HG03108 (cell line): ENCODE results near the gene BRMS1L.
"Not testable (repeated sequence)": the region's sequence is repeated elsewhere in the genome, so short reads cannot be mapped to it uniquely, and the experiment has no call there.

Experiments used
- ATAC-seq: cut with Tn5 transposase; IDR thresholded peaks from one replicate; pipeline ENCODE4 v1.9.1; 2021; ENCODE audit warnings: moderate library complexity; ENCODE audit not compliant: unreplicated experiment

Gene BRMS1L

GRCh38 chr14:35826218-35826951 is at the start of gene BRMS1L:
BRMS1L (plus strand) TSS chr14:35826338; CDS start chr14:35826517, 179 bp downstream.
- peak; percentile 96 for ATAC-seq

DNA sequence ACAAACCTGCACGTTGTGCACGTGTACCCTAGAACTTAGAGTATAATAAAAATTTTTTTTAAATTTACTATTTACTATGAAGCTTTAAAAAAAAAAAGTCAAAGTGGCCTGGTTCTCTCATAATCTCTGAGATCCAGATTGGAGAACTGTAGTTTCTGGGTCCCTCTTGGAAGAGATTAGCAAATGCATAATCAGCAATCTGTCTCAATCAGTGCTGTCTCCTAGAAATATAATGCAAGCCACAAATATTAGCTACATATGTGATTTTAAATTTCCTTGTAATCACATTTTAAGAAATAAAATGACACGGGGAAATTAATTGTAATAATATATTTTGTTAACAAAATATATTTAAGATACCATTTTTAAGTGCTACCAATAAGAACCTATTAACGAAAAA is 49.3 kb upstream of the BRMS1L start:
- no peak for ATAC-seq

DNA sequence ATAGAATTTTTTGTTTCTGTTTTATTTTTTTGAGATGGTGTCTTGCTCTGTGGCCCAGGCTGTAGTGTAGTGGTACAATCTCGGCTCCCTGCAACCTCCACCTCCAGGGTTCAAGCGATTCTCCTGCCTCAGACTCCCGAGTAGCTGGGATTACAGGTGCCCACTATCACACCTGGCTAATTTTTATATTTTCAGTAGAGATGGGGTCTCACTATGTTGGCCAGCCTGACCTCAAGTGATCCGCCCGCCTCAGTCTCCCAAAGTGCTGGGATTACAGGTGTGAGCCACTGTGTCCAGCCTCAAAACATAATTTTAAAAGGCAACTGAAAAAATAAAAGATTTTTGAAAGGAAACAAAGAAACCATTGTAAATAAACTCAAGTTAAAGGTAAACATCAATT is 48.6 kb upstream of the BRMS1L start:
- not testable (repeated sequence) for ATAC-seq

DNA sequence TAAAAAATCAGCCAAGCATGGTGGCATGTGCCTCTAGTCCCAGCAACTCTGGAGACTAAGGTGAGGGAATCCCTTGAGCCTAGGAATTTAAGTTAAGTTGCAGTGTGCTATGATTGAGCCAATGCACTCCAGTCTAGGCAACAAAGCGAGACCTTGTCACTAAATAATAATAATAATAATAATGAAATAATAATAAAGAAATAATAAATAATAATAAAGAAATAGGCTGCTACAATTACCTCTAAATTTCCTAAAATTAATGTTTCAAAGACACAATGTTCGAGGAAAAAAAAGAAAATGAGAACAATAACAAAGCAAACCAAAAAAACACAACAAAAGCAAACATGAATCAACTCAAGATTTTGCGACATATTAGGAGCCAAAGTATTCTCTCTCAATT is 46.8 kb upstream of the BRMS1L start:
- ATAC-seq, result no peak

- no peak for ATAC-seq
Measured at GRCh38 chr14:35783699-35784098, 42.4 kb upstream of the BRMS1L start.

GRCh38 chr14:35786856-35787255 is 39.3 kb upstream of the BRMS1L start:
- no peak for ATAC-seq

- no peak for ATAC-seq
Measured at GRCh38 chr14:35789651-35790050, 36.5 kb upstream of the BRMS1L start.

- no peak for ATAC-seq
Measured at GRCh38 chr14:35797796-35798195, 28.3 kb upstream of the BRMS1L start.

DNA sequence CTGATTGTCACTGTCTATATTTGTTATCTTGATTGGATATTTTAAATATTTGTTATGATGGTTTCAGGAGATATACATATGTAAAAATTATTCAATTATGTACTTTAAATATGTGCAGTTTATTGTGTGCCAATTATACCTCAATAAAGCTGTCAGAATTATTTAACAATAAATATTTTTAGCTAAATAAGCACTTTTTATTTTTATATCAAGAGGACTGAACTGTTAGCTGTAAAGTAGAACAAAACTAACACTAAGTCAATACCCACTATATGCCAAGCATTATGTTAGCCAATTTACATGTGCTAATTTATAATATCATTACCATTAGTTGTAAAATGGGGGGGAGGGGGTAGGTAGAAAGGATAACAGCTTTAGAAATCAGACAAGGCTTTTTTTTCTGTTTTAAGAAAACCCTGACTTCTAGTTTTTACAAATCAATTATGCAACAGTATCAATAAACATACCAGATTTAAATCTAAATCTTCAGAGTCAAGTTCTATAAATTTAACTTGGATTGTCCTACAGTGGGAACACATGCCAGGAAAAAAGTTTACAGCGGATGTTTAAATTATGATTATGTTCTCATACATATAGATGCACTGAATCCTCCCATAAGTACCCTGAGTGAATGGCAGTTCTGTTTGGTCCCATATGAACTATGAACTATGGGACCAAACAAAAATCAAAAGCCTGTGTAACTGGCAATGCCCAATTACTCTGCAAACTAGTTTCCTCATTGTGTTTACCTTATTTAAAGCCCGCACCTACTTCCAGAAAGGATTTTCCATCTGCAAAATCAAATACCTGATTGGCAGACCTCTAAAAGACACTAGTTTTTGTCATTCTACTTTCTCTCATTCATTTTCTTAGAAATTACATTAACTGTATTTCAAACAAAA is 19.9 kb upstream of the BRMS1L start:
- ATAC-seq, result no peak

DNA sequence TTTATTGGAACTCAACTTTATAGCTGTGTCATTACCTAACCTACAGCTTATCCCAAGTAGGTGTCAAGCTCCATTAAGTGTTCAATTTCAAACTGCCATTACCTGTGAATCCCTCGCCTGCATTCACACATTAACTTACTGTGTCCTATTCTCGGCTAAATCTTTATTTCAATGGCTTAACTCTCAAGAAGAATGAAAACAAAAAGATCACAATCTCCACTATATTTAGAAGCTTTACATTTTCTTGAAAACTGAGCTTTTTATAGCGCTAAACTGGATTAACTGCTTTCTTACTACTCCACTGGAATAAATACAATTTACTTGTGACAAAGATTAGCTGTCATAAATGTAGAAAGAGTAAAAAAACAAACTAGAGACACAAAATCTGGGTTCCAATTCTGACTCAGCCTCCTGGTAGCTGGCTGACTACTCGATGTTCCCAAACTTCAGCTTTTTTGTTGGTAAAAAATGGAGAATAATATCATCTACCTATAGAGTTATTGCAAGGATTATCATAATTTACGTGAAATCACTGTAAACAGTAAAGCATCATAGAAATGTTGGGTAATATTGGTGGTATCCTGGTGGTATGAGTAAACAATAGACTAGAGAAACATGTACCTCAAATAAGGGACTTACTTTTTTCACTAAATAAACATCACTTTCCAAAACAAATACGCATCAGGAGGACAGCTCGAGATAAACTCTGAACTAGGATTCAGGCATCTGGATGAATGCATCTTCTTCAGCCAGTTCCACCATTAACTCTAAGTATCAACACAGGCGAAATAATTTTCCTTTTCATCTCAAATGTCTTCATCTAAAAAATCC is 18.8 kb upstream of the BRMS1L start:
- no peak for ATAC-seq

- no peak for ATAC-seq
Measured at GRCh38 chr14:35808076-35808637, 18.0 kb upstream of the BRMS1L start.

- peak; percentile 97 for ATAC-seq
Measured at GRCh38 chr14:35808638-35809563, 17.2 kb upstream of the BRMS1L start, which contains the start of gene RALGAPA1. RALGAPA1 (minus strand) TSS chr14:35809295; CDS start chr14:35808835, 460 bp downstream.

GRCh38 chr14:35809597-35809996 is 16.5 kb upstream of the BRMS1L start:
- ATAC-seq, result no peak

GRCh38 chr14:35810963-35811362 is 15.2 kb upstream of the BRMS1L start:
- no peak for ATAC-seq

- ATAC-seq, result no peak
Measured at GRCh38 chr14:35814371-35815005, 11.7 kb upstream of the BRMS1L start.

DNA sequence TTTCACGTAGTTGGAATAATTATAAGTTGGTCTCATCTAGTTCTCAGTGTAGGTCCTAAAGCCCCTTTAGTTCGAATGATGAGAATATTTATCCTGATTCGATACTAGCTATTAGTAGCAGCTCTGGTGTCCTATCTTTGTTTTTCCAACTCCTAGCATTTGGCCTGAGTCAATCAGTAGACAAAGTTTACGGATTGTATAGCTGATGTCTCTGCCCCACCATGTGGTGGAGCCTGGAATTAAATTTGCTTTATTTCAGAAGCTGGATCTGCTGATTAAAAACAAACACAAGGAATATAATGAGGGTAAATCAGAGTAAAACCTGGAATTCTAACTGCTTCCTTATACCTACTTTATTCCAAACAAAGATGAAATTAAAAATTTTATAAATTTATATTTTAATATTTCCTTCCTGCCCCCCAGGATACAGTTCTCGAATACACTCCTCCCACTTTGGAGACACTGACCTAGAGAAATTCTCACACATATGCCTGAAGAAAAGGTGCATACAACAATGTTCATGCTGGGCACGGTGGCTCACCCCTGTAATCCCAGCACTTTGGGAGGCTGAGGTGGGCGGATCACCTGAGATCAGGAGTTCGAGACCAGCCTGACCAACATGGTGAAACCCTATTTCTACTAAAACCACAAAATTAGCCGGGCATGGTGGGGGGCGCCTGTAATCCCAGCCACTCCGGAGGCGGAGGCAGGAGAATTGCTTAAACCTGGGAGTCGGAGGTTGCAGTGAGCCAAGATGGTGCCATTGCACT is 7.6 kb upstream of the BRMS1L start:
- ATAC-seq, result no peak

GRCh38 chr14:35819591-35820540 is 6.3 kb upstream of the BRMS1L start:
- no peak for ATAC-seq
